ENCODE data around the gene BCL11A.
A peak's percentile ranks its signal among the peaks of the same experiment; 100 is the strongest.

BCL11A gene

DNA sequence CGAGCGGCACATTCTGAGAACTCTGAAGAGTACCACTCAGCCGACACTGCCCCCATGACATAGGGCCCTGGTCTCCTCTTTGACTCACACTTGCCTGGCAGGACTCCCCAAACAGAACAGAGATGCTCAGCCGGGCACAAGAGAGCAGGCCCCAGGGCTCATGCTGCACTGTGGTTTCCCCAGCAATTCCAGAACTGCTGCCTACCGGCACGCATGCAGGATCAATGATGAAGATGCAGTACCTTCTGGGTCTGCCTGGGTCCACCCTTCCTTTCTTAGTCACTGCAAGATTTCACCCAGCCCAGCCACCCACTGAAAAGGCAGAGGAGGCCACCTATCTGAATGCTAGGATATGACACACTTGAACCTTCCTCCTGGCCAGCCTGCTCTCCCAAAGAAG, 49.4 kb downstream of the BCL11A start:
- H2BK5ac ChIP-seq (ENCODE audit: low read depth, low read length, poor library complexity, severe bottlenecking) = no peak overlapping the region
- no peak overlapping the region for H3K14ac ChIP-seq (ENCODE audit: low read length in 2 of 2)
- no peak for DNase-seq
- no peaks in the 10 kb centered on the region for H3K9me3 ChIP-seq (ENCODE audit: control insufficient read depth, low read length)
- H2BK120ac ChIP-seq (ENCODE audit: low read depth, low read length) = no peak overlapping the region
- no peak overlapping the region for H4K91ac ChIP-seq (ENCODE audit: low read length)
- peaks cover 13% of the 10 kb centered on the region for H3K4me1 ChIP-seq (ENCODE audit: control insufficient read depth, insufficient read depth, low read depth, low read length)
- H3K27me3 ChIP-seq (ENCODE audit: control insufficient read depth in 1 of 2, insufficient read depth in 1 of 2, low read length in 2 of 2) = peaks cover 0 to 3% of the 10 kb centered on the region in 2 experiments
- H3K79me1 ChIP-seq (replicated peaks; ENCODE audit: low read length, poor library complexity, severe bottlenecking) = peaks cover 32% of the 10 kb centered on the region
- H3K23ac ChIP-seq (ENCODE audit: low read length in 2 of 2) = no peak overlapping the region
- H3K36me3 ChIP-seq (ENCODE audit: control insufficient read depth in 1 of 2, insufficient read depth in 2 of 2, low read depth in 1 of 2, low read length in 2 of 2) = peaks cover 0 to 5% of the 10 kb centered on the region in 2 experiments
- no peak overlapping the region for H3K4ac ChIP-seq (ENCODE audit: low read depth in 1 of 2, low read length in 2 of 2)
- no peak overlapping the region for H2BK12ac ChIP-seq (ENCODE audit: low read length in 2 of 2)
- no peak overlapping the region for H3K4me2 ChIP-seq (ENCODE audit: low read length, poor library complexity, severe bottlenecking)
- H3K4me3 ChIP-seq (ENCODE audit: insufficient read depth in 1 of 2, low read depth in 1 of 2, low read length in 2 of 2) = no peak overlapping the region
- H3K9ac ChIP-seq (ENCODE audit: low read length) = no peak overlapping the region
- no peak overlapping the region for H2AFZ ChIP-seq (ENCODE audit: low read depth, low read length)
- H3K27ac ChIP-seq (ENCODE audit: low read length, poor library complexity, severe bottlenecking) = no peak overlapping the region
- no peak overlapping the region for H4K8ac ChIP-seq (ENCODE audit: low read length)
- H2BK15ac ChIP-seq (ENCODE audit: low read depth, poor library complexity, severe bottlenecking) = no peak overlapping the region
- H2AK5ac ChIP-seq (ENCODE audit: low read length, severe bottlenecking) = no peak overlapping the region
- no peak overlapping the region for H3K18ac ChIP-seq (ENCODE audit: low read depth in 1 of 2, low read length in 2 of 2)
- WGBS = 93% methylated on average over 6 of the region's 6 CpGs

DNA sequence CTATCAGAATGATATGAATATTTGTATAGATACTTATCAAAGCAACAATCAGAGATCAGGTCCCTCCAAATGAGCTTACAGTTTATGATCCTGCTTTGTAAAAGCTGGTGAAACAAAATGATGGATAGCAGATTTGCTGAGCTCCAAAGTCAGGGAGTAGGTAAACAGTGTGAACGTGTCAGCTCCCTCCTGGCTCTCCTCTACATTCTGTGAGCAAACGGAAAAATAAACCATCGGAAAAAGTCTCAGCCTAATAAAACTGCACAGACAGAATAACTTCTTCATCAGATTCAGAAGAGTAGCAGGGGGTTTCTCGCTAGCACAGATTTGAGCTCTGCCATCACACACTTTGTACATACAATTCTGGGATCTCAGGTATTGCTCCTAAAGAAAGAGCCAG, 51.3 kb downstream of the BCL11A start:
- Histone ChIP-seq H3K18ac (ENCODE audit: low read depth in 1 of 2, low read length in 2 of 2) (no peak overlapping the region), H3K79me1 (replicated peaks; ENCODE audit: low read length, poor library complexity, severe bottlenecking) (peaks cover 36% of the 10 kb centered on the region), H4K8ac (ENCODE audit: low read length) (no peak overlapping the region), H2AK5ac (ENCODE audit: low read length, severe bottlenecking) (no peak overlapping the region), H3K9me3 (ENCODE audit: control insufficient read depth, low read length) (no peaks in the 10 kb centered on the region), H3K4me2 (ENCODE audit: low read length, poor library complexity, severe bottlenecking) (no peak overlapping the region), H2BK120ac (ENCODE audit: low read depth, low read length) (no peak overlapping the region), H3K4ac (ENCODE audit: low read depth in 1 of 2, low read length in 2 of 2) (no peak overlapping the region), H3K14ac (ENCODE audit: low read length in 2 of 2) (no peak overlapping the region), H3K4me3 (ENCODE audit: insufficient read depth in 1 of 2, low read depth in 1 of 2, low read length in 2 of 2) (no peak overlapping the region), H2BK15ac (ENCODE audit: low read depth, poor library complexity, severe bottlenecking) (no peak overlapping the region), H3K4me1 (ENCODE audit: control insufficient read depth, insufficient read depth, low read depth, low read length) (peaks cover 6% of the 10 kb centered on the region), H3K27me3 (ENCODE audit: control insufficient read depth in 1 of 2, insufficient read depth in 1 of 2, low read length in 2 of 2) (no peaks in the 10 kb centered on the region), H3K9ac (ENCODE audit: low read length) (no peak overlapping the region), H3K23ac (ENCODE audit: low read length in 2 of 2) (no peak overlapping the region), H4K91ac (ENCODE audit: low read length) (no peak overlapping the region), H2BK5ac (ENCODE audit: low read depth, low read length, poor library complexity, severe bottlenecking) (no peak overlapping the region), H2BK12ac (ENCODE audit: low read length in 2 of 2) (no peak overlapping the region), H3K27ac (ENCODE audit: low read length, poor library complexity, severe bottlenecking) (no peak overlapping the region), H3K36me3 (ENCODE audit: control insufficient read depth in 1 of 2, insufficient read depth in 2 of 2, low read depth in 1 of 2, low read length in 2 of 2) (peaks cover 0 to 5% of the 10 kb centered on the region in 2 experiments), H2AFZ (ENCODE audit: low read depth, low read length) (no peak overlapping the region)
- no peak for DNase-seq
- WGBS = 70% methylated on average over 4 of the region's 4 CpGs

DNA sequence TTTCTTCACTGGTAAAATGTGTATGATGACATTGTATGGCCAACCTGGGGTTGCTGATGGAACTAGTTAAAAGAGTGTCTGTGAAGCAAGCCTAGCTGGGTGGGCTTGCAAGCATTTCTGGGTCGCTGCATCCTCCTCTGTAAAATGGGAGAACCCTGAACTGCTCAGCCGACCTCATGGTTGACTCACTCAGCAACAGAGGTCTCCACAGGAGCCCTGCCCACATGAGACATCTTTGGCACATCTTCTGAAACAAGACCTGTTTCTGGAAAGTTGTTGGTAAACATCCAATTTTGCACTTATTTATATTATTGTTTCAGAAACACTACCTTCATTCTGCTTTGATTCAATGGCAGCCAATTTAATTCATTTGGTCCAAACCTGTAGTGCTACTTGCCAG, 52.6 kb downstream of the BCL11A start:
- Histone ChIP-seq H3K36me3 (ENCODE audit: control insufficient read depth in 1 of 2, insufficient read depth in 2 of 2, low read depth in 1 of 2, low read length in 2 of 2) (peaks cover 0 to 5% of the 10 kb centered on the region in 2 experiments), H2BK5ac (ENCODE audit: low read depth, low read length, poor library complexity, severe bottlenecking) (no peak overlapping the region), H2BK15ac (ENCODE audit: low read depth, poor library complexity, severe bottlenecking) (no peak overlapping the region), H3K27me3 (ENCODE audit: control insufficient read depth in 1 of 2, insufficient read depth in 1 of 2, low read length in 2 of 2) (no peaks in the 10 kb centered on the region), H3K79me1 (replicated peaks; ENCODE audit: low read length, poor library complexity, severe bottlenecking) (peaks cover 32% of the 10 kb centered on the region), H3K14ac (ENCODE audit: low read length in 2 of 2) (no peak overlapping the region), H3K9ac (ENCODE audit: low read length) (no peak overlapping the region), H2BK12ac (ENCODE audit: low read length in 2 of 2) (no peak overlapping the region), H3K9me3 (ENCODE audit: control insufficient read depth, low read length) (no peaks in the 10 kb centered on the region), H3K4me2 (ENCODE audit: low read length, poor library complexity, severe bottlenecking) (no peak overlapping the region), H3K27ac (ENCODE audit: low read length, poor library complexity, severe bottlenecking) (no peak overlapping the region), H2BK120ac (ENCODE audit: low read depth, low read length) (no peak overlapping the region), H4K8ac (ENCODE audit: low read length) (no peak overlapping the region), H3K4me3 (ENCODE audit: insufficient read depth in 1 of 2, low read depth in 1 of 2, low read length in 2 of 2) (no peak overlapping the region), H3K4ac (ENCODE audit: low read depth in 1 of 2, low read length in 2 of 2) (no peak overlapping the region), H2AK5ac (ENCODE audit: low read length, severe bottlenecking) (no peak overlapping the region), H3K23ac (ENCODE audit: low read length in 2 of 2) (no peak overlapping the region), H3K18ac (ENCODE audit: low read depth in 1 of 2, low read length in 2 of 2) (no peak overlapping the region), H3K4me1 (ENCODE audit: control insufficient read depth, insufficient read depth, low read depth, low read length) (peaks cover 12% of the 10 kb centered on the region), H4K91ac (ENCODE audit: low read length) (no peak overlapping the region), H2AFZ (ENCODE audit: low read depth, low read length) (no peak overlapping the region)
- no peak for DNase-seq
- 82% methylated on average over 2 of the region's 2 CpGs for WGBS

DNA sequence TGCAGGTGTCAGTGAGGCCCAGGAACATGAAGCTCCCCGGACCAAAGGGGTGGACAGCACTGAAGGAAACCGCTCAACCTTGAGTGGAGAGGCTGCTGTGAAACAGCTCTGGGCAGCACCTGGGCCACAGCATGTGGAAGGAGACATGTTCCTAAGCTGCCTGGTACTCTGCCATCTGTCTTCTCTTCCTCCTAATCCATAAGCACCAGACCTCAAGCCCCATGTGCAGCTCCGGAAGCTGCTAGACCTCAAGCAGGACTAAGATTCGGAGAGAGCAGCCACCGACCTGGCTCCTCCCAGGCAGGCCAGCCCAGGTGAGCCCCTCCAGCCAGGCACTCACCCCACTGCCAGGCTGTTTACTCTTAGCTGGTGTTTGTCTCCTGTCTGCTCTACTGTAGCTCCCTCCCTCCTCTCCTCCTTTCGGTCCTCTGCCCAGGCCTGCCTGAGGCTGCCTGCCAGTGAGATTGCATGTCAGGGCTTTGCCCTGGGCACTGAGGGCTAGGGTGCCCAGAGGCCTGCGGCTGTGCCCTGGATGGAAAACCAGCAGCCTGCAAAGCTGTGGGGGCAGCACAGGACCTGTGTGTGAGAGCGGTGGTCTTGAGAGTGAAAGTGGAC, 53.7 kb downstream of the BCL11A start:
- H3K4me2 ChIP-seq (ENCODE audit: low read length, poor library complexity, severe bottlenecking) = no peak overlapping the region
- no peak overlapping the region for H3K9ac ChIP-seq (ENCODE audit: low read length)
- 89% methylated on average over 8 of the region's 8 CpGs for WGBS

More for the DNA sequence above, 53.7 kb downstream of the BCL11A start:
- Histone ChIP-seq H2AK5ac (ENCODE audit: low read length, severe bottlenecking) (no peak overlapping the region), H3K79me1 (replicated peaks; ENCODE audit: low read length, poor library complexity, severe bottlenecking) (peaks cover 35% of the 10 kb centered on the region), H3K27me3 (ENCODE audit: control insufficient read depth in 1 of 2, insufficient read depth in 1 of 2, low read length in 2 of 2) (peaks cover 0 to 6% of the 10 kb centered on the region in 2 experiments), H2BK15ac (ENCODE audit: low read depth, poor library complexity, severe bottlenecking) (no peak overlapping the region), H3K14ac (ENCODE audit: low read length in 2 of 2) (no peak overlapping the region), H2BK12ac (ENCODE audit: low read length in 2 of 2) (no peak overlapping the region), H3K23ac (ENCODE audit: low read length in 2 of 2) (no peak overlapping the region), H2BK120ac (ENCODE audit: low read depth, low read length) (no peak overlapping the region), H2BK5ac (ENCODE audit: low read depth, low read length, poor library complexity, severe bottlenecking) (no peak overlapping the region), H3K4me3 (ENCODE audit: insufficient read depth in 1 of 2, low read depth in 1 of 2, low read length in 2 of 2) (no peak overlapping the region), H3K36me3 (ENCODE audit: control insufficient read depth in 1 of 2, insufficient read depth in 2 of 2, low read depth in 1 of 2, low read length in 2 of 2) (peaks cover 0 to 5% of the 10 kb centered on the region in 2 experiments), H4K8ac (ENCODE audit: low read length) (no peak overlapping the region), H2AFZ (ENCODE audit: low read depth, low read length) (peak overlapping the region; percentile 5), H3K18ac (ENCODE audit: low read depth in 1 of 2, low read length in 2 of 2) (no peak overlapping the region), H4K91ac (ENCODE audit: low read length) (no peak overlapping the region), H3K4me1 (ENCODE audit: control insufficient read depth, insufficient read depth, low read depth, low read length) (peaks cover 12% of the 10 kb centered on the region), H3K4ac (ENCODE audit: low read depth in 1 of 2, low read length in 2 of 2) (no peak overlapping the region), H3K27ac (ENCODE audit: low read length, poor library complexity, severe bottlenecking) (no peak overlapping the region), H3K9me3 (ENCODE audit: control insufficient read depth, low read length) (no peaks in the 10 kb centered on the region)
- no peak for DNase-seq

Data from mesenchymal stem cell (in vitro differentiated cells and primary cell).